DMS 273 (cell line): ENCODE measurements around the gene PRODH2.
"Not testable (repeated sequence)": the region's sequence is repeated elsewhere in the genome, so short reads cannot be mapped to it uniquely, and the experiment has no call there.

Experiments
- DNase-seq: peaks from one replicate; lab custom pipeline; 2025; ENCODE audit not compliant: unreplicated experiment; lab: John Stamatoyannopoulos, UW

PRODH2 gene

DNA sequence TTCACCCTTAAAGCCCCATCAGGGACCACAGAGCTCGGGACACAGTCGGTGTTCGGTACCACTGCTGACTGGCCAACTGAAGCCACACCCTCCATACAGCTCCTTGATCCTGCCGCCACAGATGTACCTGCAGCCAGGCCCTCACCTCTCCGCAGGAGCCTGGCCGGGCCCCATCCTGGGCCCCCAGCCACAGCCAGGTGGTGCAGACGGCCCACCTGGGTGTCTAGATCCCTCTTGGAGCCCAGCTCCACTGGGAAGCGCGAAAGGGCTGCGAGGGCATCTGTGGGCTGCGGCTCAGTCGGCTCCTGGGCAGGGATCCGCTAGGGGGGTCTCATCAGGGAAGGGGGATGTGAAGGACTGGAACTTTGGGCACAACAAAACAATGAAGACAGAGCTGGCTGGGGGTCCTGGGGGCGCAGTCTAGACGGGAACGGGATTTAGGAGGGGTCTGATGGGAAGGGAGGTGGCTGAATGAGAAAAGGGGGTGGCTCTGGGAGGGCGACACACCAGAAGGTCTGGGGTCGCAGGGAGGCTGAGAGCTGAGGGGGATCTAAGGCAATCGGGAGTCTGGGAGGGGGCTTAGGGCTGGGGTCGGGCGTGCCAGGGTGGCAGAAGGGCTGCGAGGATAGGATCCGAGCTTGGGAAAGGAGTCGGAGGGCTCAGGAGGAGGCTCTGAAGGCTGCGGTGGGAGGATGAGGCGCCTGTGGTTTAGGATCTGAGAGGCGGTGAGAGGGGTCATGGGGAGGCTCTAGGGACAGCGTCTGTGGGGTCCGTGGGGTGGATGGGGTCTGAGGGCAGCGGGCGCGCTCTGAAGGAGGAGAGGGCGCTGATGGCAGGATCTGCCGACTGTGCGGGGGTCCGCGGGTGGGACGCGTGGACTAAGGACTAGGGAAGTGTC is 15.8 kb downstream of the PRODH2 start:
- no peak for DNase-seq

DNA sequence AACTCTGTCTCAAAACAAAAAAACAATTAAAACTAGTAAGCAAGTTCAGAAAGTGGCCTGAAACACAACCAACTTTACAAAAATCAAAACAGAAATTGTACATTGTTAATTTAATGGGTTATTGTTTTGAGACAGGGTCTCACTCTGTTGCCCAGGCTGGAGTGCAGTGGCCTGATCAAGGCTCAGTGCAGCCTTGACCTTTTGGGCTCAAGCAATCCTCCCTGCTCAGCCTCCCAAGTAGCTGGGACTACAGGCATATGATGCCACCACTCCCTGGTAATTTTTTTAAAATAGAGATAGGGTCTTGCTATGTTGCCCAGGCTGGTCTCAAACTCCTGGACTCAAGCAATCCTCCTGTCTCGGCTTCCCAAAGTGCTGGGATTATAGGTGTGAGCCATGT is 17.1 kb downstream of the PRODH2 start:
- DNase-seq: not testable (repeated sequence)

DNA sequence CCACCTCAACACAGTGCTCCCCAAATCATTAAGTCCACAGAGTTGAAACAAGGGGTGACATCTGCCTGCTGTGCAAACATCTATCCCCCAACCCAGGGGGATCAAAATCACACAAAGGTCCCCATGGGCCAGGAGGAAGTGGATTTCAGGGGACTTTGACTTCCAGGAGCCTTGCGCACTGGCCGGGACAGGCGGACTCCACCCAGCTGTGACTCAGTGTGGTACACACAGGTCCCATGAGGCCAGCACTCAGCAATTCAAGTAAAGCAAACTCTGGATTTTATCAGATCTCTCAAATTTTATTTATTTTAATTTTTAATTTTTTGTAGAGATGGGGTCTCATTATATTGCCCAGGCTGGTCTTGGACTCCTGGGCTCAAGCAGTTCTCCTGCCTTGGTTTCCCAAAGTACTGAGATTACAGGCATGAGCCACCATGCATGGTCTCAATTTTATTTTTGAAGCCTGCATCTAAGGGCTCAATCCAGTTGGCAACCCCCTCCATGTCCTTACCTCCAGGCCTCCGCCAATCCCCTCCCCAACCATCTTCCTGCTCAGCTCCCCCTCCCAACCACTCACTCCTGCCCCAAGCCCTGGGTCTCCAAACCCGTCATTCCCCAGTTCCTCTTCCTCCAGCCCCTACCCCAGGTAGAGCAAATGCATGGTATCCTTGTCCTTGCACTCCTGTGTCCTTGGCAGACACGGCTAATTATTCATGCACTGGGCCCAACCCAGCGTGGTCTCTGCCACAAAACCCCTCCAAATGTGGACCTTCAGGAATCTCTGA is 19.1 kb downstream of the PRODH2 start:
- no peak for DNase-seq

DNA sequence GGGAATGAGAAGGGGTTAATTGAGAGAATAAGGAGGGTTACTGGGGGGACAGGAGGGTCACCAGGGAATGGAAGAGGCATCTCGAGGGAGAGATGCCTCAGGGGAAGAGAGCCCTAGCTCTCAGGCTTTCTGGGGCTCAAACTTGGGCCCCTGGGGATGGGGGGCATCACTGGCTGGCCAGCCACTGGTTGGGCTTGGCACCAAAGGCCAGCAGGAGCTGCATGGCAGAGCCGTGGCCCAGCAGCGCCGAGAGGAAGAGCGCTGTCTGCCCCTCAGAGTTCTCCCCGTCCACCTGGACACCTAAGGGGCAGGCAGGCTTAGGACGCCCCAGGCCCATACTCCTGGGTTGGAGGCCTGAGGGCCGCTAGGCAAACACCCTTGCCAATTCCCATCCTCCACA is 19.8 kb downstream of the PRODH2 start:
- DNase-seq: no peak

DNA sequence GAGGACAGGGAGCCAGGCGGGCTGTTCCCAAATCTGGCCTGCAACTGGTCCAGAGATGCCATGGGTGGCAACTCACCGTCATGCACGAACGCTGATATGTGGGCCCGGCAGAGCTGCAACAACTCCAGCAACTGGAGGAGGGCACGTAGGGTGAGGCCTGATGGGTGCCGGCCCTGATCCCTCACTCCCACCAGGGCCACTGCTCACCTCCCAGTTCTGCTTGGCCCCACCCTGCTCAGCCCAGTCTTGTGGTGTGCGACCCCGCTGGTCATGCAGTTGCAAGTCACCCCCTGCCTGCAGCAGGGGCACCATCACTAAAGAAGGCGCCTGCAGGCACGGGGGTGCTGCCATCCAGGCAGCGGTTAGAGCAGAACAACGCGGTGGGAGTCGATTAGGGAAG is 20.3 kb downstream of the PRODH2 start:
- no peak for DNase-seq

DNA sequence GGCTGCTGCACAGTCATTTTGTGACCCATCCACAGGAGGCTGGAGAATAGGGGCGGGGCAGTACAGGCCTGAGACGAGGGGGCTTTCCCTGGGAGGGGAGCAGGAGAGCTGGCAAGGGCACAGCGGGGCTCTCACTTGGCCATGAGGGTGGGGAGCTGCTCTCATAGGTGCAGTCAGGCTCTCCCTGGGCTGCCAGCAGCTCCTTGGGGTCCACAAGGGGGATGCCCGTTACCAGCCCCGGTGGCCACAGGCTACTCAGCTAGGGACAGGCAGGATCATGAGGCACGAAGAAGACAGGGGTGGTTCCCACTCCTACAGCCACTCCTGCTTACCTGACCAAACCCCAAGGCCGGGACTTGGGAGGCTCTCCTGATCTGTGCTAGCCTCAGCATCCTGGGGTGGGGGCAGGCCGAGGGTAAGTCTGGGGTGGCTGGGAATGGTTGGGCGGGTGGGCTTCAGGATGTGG is 20.8 kb downstream of the PRODH2 start:
- DNase-seq: no peak

DNA sequence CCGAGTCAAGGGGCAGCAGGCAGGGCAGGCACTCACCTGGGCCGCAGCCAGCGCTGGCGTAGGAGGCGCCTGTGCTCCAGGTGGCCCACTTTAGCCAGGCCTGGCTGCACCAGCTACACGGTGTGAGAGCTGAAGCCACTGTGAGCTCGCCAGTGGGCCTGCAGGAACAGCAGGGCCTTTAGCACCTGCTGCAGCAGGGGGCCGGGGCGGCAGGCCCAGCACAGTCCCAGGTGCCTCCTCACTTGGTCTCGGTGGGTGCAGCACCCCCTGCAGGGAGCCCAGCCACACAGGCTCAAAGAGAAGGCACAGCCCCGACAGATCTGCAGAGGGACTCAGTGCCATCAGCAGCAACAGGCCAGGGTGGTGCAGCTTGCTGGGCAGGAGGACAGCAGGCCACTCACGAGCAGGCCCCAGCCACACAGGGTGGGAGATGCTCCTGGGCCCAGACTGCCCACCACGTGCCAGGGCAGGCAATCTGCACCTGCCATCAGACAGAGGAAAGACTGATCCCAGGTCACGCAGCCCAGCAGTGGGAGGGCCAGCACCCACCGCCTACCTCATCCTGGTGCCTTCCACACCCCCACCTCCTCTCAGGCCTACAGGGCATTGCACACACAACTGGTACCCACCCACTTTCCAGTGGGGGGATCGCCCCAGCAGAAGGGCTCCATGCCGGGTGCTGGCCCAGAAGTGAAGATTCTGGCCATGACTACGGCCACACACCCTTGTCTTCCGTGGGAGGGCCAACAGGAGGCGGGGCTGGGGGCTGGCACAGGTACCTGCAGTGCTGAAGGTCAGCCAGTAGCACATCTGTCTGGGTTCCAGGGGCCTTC is 21.4 kb downstream of the PRODH2 start:
- no peak for DNase-seq

DNA sequence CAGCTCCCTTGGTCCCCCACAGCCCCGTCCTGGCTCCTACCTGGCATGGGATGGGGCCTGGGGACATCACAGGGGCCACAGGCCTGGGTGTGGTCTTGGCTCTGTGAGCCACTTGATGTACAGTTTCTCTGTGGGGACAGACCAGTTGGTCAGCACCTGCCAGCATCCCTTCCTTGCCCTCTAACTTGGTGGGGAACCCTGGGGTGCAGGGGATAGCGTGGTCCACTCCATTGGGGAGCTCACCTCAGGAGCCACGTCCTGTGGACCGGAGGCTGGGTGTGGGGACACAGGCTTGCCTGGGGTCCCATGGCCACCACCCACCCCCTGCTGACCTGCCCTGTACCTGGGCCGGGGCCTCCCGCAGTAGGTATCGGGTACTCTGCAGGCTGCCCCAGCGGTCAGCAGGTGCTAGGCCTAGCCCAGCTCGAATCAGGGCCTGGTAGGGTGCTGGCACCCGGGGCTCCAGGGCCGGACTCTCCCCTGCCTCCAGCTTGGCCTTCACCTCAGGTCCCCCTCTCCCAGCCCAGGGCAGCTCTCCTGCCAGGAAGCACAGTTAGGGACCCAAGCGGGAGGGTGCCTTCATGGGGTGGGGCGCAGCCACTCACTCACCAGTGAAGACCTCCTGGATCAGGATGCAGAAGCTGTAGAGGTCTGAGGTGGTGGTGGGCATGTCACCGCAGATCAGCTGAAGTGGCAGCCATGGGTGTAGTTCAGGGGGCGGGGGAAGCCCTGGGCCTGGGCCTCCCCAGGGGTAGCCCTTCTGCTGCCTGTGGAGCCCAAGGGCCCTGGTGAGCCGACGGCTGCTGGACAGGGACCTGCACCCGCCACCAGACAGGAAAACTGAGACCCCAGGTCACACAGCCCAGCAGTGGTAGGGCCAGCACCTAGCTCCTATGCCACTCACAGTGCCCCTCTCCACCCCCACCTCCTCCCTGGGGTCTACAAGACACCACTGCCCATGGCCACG is 22.4 kb downstream of the PRODH2 start:
- DNase-seq: no peak

DNA sequence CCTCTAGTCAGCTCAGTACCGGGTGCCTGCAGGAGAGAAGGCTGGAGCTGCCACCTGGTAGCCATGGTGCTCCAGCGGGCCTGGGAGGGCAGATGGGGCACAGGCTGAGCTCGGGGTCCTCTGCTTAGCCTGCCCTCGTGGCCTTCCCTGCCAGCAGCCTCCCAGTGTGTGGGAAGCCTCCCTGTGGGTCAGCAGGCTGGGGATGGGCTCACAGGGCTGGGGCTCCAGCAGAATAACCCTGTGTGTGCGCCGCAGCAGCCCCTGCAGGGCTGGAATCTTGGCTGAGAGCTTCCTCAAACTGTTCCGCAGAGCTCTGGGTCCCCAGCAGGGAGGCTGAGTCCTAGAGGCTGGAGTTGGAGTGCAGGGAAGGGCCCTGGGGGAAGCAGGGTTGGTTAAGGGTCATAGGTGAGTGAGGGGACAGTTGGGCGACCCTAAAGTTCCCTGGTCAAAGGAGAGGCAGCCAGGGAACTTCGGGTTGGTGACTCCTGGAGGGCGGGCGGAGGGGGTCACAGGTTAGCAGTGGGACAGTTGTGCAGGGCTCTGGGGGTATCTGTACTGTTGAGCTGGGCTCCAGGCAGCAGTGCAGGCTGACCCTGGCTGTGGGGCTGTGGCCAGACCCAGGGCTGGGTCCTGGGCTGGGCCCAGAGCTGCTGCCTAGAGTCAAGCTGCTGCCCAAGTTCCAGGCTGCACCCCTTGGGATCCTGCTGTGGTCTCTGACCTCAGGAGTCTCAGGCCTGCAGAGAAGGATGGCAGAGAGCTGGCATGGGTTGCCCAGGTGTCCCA is 23.3 kb downstream of the PRODH2 start:
- no peak for DNase-seq

DNA sequence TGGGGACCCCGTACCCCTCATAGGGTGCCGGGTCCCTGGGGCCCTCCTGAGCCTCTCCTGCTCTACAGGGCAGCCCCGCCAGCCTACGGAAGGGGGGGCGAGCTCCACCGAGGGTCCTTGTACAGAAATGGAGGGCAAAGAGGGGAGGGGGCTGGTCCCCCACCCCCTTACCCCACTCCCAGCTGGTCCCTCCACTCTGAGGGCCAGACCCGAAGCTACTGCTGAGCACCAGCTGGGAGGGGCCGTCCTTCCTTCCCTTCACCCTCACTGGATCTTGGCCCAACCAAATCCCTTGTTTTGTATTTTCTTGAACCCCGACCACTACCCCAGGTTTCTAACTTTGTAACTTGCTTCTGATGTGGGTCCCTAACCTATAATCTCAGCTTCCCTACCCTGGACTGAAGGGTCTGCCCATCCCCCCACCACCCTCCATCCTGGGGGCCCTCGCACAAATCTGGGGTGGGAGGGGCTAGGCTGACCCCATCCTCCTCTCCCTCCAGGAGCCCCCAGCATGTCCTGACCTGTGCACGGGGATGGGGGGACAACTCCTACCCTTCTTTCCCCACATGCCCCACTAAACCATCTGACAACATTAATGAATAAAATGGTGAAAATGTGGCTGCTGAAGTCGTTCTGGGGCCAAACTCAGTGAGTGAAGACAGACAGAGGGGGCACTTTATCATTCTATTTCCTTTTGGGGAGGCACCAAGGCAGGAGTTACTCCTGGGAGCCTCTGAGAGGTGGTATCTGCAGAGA is 24.3 kb downstream of the PRODH2 start:
- no peak for DNase-seq

DNA sequence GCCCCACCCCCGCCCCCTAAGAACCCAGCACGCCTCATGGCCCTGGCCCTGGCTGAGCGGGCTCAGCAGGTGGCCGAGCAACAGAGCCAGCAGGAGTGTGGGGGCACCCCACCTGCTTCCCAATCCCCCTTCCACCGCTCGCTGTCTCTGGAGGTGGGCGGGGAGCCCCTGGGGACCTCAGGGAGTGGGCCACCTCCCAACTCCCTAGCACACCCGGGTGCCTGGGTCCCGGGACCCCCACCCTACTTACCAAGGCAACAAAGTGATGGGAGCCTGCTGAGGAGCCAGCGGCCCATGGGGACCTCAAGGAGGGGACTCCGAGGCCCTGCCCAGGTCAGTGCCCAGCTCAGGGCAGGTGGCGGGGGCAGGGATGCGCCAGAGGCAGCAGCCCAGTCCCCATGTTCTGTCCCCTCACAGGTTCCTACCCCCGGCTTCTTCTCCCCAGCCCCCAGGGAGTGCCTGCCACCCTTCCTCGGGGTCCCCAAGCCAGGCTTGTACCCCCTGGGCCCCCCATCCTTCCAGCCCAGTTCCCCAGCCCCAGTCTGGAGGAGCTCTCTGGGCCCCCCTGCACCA is 25.3 kb downstream of the PRODH2 start:
- no peak for DNase-seq

DNA sequence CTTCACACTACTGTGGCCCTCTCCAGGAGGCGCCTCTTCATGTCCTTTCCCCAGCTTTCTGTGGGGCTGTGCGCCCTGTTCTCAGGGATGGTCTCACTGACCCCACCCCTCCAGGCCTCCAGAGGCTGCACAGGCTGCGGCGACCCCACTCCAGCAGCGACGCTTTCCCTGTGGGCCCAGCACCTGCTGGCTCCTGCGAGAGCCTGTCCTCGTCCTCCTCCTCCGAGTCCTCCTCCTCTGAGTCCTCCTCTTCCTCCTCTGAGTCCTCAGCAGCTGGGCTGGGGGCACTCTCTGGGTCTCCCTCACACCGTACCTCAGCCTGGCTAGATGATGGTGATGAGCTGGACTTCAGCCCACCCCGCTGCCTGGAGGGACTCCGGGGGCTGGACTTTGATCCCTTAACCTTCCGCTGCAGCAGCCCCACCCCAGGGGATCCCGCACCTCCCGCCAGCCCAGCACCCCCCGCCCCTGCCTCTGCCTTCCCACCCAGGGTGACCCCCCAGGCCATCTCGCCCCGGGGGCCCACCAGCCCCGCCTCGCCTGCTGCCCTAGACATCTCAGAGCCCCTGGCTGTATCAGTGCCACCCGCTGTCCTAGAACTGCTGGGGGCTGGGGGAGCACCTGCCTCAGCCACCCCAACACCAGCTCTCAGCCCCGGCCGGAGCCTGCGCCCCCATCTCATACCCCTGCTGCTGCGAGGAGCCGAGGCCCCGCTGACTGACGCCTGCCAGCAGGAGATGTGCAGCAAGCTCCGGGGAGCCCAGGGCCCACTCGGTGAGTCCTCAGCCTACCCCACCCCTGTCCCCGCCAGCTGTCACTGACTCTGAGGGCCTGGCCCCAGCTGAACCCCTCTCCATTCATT is 26.1 kb downstream of the PRODH2 start:
- no peak for DNase-seq

DNA sequence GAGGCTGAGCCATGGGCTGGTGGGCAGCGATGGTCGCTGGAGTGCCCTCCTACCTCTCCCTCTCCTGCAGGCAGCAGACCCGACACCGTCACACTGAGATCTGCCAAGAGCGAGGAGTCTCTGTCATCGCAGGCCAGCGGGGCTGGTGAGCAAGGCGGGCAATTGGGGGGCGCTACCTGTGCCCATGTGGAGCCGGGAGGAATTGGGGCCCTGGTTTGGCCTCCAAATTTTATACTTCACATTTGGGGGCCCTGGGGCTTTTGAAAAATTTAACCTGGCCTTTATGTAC is 27.4 kb downstream of the PRODH2 start:
- DNase-seq: no peak

DNA sequence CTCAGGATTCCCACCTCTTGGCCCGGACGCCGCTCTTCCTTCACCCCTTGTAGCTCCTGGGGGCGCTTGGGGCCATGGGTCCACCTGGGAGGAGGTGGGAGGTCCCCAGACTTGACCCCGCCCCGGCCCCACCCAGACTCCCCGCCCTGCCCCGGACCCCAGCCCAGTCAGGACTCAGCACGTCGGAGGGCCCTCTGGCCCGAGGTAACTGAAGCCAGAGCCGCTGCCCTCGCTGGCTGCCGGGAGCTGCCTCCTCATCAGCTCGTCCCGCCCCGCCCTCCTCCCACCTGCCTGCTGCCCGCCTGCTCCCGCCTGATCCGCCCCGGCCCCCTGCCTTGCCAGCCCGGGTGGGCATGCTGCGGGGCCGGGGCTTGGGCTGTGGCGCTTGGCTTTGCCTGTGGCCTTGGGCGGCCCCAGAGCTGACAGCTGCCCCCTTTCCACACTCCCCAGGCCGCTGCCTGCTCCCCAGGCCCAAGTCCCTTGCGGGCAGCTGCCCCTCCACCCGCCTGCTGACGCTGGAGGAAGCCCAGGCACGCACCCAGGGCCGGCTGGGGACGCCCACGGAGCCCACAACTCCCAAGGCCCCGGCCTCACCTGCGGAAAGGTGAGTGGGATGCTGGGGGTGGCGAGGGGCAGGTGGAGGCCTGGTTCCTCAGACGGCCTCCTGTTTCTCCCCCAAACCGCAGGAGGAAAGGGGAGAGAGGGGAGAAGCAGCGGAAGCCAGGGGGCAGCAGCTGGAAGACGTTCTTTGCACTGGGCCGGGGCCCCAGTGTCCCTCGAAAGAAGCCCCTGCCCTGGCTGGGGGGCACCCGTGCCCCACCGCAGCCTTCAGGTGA is 27.9 kb downstream of the PRODH2 start:
- DNase-seq: no peak

DNA sequence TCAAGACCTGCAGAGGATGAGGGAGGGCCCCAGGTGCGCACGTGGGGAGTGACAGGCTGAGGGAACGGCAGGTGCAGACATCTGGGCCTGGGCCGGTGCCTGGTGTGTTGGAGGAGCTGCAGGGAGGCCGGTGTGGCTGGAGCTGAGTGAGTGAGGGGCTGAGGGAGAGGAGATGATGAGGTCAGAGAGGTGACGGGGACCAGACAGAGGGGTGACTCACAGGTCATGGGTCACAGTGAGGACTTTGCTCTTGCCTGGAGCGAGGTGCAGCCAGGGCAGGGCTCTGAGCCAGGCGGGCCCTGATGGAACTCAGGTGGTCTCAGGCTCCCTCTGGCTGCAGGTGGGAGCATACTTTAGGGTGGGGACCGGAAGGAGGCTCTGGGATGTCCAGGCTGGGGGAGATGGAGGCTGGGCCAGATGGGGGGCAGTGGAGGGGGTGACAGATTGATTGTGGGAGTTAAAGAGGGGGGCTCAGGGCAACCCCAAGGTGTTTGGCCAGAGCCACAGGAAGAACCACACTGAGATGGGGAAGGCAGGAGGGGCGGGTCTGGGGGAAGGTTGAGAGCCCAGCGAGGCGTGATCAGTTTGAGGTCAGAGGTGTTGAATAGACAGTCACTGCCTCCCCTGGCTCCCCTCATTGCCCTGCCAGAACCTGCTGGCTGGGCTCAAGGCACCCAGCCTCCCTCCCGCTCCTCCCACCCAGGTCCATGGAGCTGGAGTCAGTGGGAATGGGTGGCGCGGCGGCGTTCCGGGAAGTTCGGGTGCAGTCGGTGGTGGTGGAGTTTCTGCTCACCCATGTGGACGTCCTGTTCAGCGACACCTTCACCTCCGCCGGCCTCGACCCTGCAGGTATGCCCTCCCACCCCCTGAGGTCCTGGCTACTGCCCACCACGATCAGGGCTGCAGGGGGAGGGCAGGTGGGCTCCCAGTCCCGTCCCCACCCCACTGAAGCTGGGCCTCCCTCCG is 28.9 kb downstream of the PRODH2 start:
- no peak for DNase-seq

DNA sequence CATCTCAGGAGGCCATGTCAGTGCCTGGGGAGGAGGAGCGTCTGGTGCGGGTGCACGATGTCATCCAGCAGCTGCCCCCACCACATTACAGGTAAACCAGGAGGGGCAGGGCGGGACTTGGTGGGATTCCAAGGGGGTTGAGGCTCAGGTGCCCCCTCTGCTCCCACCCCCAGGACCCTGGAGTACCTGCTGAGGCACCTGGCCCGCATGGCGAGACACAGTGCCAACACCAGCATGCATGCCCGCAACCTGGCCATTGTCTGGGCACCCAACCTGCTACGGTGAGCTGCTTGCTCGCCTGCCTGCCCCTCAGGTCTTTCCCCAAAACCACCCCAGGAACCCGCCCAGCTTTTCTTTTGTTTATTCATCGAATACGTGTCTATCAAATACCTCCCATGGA is 30.1 kb downstream of the PRODH2 start:
- no peak for DNase-seq
